ENCODE results near the gene LRCH1.

LRCH1 gene

DNA sequence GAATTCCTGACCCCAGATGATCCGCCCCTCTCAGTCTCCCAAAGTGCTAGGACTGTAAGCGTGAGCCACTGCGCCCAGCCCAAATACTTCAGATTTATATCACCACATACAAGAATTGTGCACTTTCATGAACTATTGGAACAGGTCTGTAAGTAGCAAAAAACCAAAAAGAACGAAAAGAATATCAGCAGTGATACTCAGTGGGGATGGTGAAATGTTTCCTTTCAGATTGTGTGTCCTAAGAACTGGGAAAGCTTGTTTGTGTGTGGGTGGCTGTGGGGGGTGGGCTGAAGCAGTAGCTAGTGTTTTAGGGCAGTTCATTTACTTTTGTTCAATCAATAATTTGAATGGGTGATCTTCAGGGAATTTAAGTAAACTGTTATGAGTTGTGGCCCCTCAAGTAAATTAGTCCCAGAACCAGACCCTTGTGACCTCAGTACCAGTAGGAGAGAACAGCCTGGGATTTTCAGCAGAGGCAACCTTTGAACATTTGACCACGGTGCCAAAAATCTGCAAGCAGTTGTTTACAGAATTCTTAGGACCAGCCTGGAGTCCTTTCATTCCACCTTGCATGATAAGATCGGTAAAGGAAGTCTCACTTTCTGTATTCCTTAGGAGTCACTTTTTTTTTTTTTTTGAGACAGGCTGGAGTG, 106.6 kb downstream of the LRCH1 start:
- no peak for TF ChIP-seq CTCF (IDR thresholded peaks at IDR 0.05; ENCODE audit: low read depth, low read length, missing control alignments)
- no peaks in the 10 kb centered on the region for H3K27me3 ChIP-seq (replicated peaks)
- H3K4me3 ChIP-seq (ENCODE audit: low read depth, low read length): no peak overlapping the region
- DNase-seq: no peak
- in situ Hi-C loops (cut with HindIII; ENCODE audit: low pct_ligation_motif_present, low sequenced_read_pairs): no loop called here
- no peak overlapping the region for H3K27ac ChIP-seq
- H3K36me3 ChIP-seq (replicated peaks): no peaks in the 10 kb centered on the region

DNA sequence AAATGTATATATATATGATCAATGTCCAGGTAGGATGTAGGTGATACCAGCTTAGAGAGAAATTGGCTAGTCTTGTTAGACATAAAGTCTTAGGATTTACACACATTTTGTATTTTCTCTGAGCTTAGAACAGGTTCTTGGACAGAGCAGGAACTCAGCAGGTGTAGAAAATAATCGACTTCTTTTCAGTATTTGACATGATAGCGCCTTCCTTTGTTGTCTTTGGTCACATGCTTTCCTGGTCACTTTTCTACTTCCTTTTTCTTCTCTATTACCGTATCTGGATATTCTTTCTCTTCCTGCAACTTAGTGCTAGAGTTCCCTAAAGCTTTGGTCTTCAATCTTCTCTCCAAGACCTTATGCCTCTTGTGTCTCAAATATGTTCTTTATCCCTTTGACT, 107.4 kb downstream of the LRCH1 start:
- Histone ChIP-seq H3K27me3 (replicated peaks) (no peaks in the 10 kb centered on the region), H3K4me3 (ENCODE audit: low read depth, low read length) (no peak overlapping the region), H3K27ac (no peak overlapping the region), H3K36me3 (replicated peaks) (no peaks in the 10 kb centered on the region)
- in situ Hi-C loops (cut with HindIII; ENCODE audit: low pct_ligation_motif_present, low sequenced_read_pairs): no loop called here
- DNase-seq: no peak
- no peak for TF ChIP-seq CTCF (IDR thresholded peaks at IDR 0.05; ENCODE audit: low read depth, low read length, missing control alignments)

GRCh38 chr13:46660857-46661256, 107.9 kb downstream of the LRCH1 start:
- no peak for DNase-seq
- H3K36me3 ChIP-seq (replicated peaks): no peaks in the 10 kb centered on the region
- no peak overlapping the region for H3K4me3 ChIP-seq (ENCODE audit: low read depth, low read length)
- TF ChIP-seq CTCF (IDR thresholded peaks at IDR 0.05; ENCODE audit: low read depth, low read length, missing control alignments): no peak
- no peaks in the 10 kb centered on the region for H3K27me3 ChIP-seq (replicated peaks)
- no peak overlapping the region for H3K27ac ChIP-seq
- in situ Hi-C loops (cut with HindIII; ENCODE audit: low pct_ligation_motif_present, low sequenced_read_pairs): no loop called here

GRCh38 chr13:46662690-46663089, 109.7 kb downstream of the LRCH1 start:
- no peaks in the 10 kb centered on the region for H3K27me3 ChIP-seq (replicated peaks)
- no peaks in the 10 kb centered on the region for H3K36me3 ChIP-seq (replicated peaks)
- H3K27ac ChIP-seq: no peak overlapping the region
- in situ Hi-C loops (cut with HindIII; ENCODE audit: low pct_ligation_motif_present, low sequenced_read_pairs): no loop called here
- H3K4me3 ChIP-seq (ENCODE audit: low read depth, low read length): no peak overlapping the region
- TF ChIP-seq CTCF (IDR thresholded peaks at IDR 0.05; ENCODE audit: low read depth, low read length, missing control alignments): no peak
- DNase-seq: no peak

DNA sequence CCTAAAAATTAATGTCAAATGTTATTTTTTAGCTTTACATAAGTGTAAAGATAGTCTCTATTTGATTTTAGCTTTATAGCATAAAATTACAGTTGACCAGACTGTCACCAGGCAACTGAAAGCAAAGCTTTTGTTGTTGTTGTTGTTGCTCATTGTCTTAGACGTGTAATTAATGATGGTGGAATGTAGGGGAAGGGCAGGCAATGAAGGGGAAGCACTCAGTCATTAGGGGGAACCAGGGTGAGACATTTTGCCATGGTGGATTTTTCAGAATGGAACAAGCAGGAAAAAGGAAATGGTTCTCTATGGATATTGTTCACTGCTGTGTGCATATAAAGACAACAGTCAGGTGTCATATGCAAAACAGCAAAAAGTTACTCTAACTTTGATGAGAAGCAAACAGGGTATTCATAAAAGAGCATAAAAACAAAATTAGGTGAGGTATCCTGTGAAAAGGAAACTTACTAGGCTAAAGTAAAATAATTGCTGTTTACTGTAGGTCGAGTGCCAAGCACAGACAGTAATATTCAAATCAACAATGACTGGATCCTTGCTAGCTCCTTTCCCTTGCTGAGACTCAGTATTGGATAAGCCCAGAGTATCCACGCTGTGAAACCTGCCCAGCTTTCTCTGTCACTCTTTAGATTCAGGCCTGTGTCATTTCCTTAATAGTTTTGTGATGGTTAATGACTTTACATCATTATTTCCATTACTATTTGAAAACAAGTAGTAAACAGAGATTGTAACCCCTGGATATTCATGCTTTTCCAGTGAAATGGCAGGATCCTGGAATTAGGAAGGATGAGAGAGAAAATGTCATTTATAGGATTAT, 110.5 kb downstream of the LRCH1 start:
- in situ Hi-C loops (cut with HindIII; ENCODE audit: low pct_ligation_motif_present, low sequenced_read_pairs): no loop called here
- no peak for DNase-seq
- H3K27ac ChIP-seq: no peak overlapping the region
- no peak for TF ChIP-seq CTCF (IDR thresholded peaks at IDR 0.05; ENCODE audit: low read depth, low read length, missing control alignments)
- H3K36me3 ChIP-seq (replicated peaks): no peaks in the 10 kb centered on the region
- H3K27me3 ChIP-seq (replicated peaks): no peaks in the 10 kb centered on the region
- no peak overlapping the region for H3K4me3 ChIP-seq (ENCODE audit: low read depth, low read length)

Data from brain microvascular endothelial cell (primary cell).